Thyroid gland (tissue), 4 donors: ENCODE measurements around the gene LRRC8B. TPM values are rescaled to one million over a fixed set of nuclear protein-coding genes. Genes with fewer than 3 reads are reported as not detected.

Source experiments
- DNase-seq, 2 donors: peaks; one replicate each; pipeline ENCODE4 v3.0.0-alpha.2; 2019
- H3K27ac ChIP-seq, 3 donors: fragments of 200-600 bp; sonication (generic); 1 replicate in 2 of 3; 2 replicates in 1 of 3; pipeline ENCODE4 v1.5.1; 2016 to 2019; ENCODE audit warnings: mild to moderate bottlenecking in 1 of 3, moderate library complexity in 1 of 3
- H3K27me3 ChIP-seq: fragments of 200-600 bp; sonication (generic); one replicate; pipeline ENCODE4 v1.5.1; 2019
- H3K36me3 ChIP-seq, 2 donors: fragments of 200-600 bp; sonication (generic); one replicate each; pipeline ENCODE4 v1.5.1; 2016 to 2019
- H3K4me1 ChIP-seq, 2 donors: fragments of 200-600 bp; sonication (generic); one replicate each; pipeline ENCODE4 v1.5.1; 2017 to 2019
- H3K4me3 ChIP-seq, 3 donors: fragments of 200-600 bp; sonication (generic); replicated peaks in 1 of 3; 1 replicate in 2 of 3; 2 replicates in 1 of 3; pipeline ENCODE4 v1.5.1; 2016; ENCODE audit warnings: mild to moderate bottlenecking in 1 of 3
- H3K9me3 ChIP-seq: fragments of 200-600 bp; sonication (generic); one replicate; pipeline ENCODE4 v1.5.1; 2017
- CTCF ChIP-seq, 6 experiments: fragments of 200-600 bp in 3 of 6; fragments of 450-650 bp in 3 of 6; sonication (generic) in 3 of 6; IDR thresholded peaks; one replicate each; pipeline ENCODE4 v1.5.1; 2016 to 2019; ENCODE audit warnings: antibody characterized with exemption in 6 of 6, mild to moderate bottlenecking in 2 of 6, inconsistent platforms in 1 of 6, moderate library complexity in 1 of 6
- POLR2A ChIP-seq, 2 donors: fragments of 450-650 bp; IDR thresholded peaks; one replicate each; pipeline ENCODE4 v1.6.1; 2017; ENCODE audit warnings: antibody characterized with exemption in 2 of 2, mild to moderate bottlenecking in 2 of 2, moderate library complexity in 1 of 2
- WGBS, 2 donors: methylation state at CpG; one replicate each; pipeline ENCODE4 v1.1.5; 2017; 5-methylcytosine and 5-hydroxymethylcytosine counted together
- intact Hi-C: fragments of 100-400 bp; cut with DNase I; formaldehyde crosslinking; loops from one replicate; pipeline ENCODE4 v1.15.1; 2023
- total RNA-seq, 4 donors: library from RNA; depleted of rRNA; stranded (reverse); fragments of >200 nt; gene quantifications; one replicate each; pipeline ENCODE4 v1.2.3, GENCODE V29; 2016

The LRRC8B gene
- total RNA-seq, 4 donors from 2014 or later = 11.5 to 27.8 (median 24.4) TPM

- Histone ChIP-seq H3K9me3 (no peaks in the 10 kb centered on the region), H3K4me1 (no peaks in the 10 kb centered on the region), H3K4me3 (no peak overlapping the region), H3K36me3 (no peaks in the 10 kb centered on the region), H3K27me3 (no peaks in the 10 kb centered on the region), H3K27ac (no peak overlapping the region)
- intact Hi-C loops = no loop called here
- 94 to 97% methylated on average over 1 of the region's 1 CpG for WGBS, 2 donors
- no peak for DNase-seq
- TF ChIP-seq CTCF (IDR thresholded peaks at IDR 0.05) = no peak
- TF ChIP-seq POLR2A (IDR thresholded peaks at IDR 0.05) = no peak
Measured at GRCh38 chr1:89553157-89553556, 28.5 kb downstream of the LRRC8B start.

GRCh38 chr1:89555550-89555949 lies 30.9 kb downstream of the LRRC8B start:
- Histone ChIP-seq H3K4me3 (no peak overlapping the region), H3K27me3 (no peaks in the 10 kb centered on the region), H3K9me3 (no peaks in the 10 kb centered on the region), H3K36me3 (no peaks in the 10 kb centered on the region), H3K4me1 (no peaks in the 10 kb centered on the region), H3K27ac (no peak overlapping the region)
- WGBS, 2 donors = 76 to 80% methylated on average over 2 of the region's 2 CpGs
- intact Hi-C loops = no loop called here
- DNase-seq = no peak
- TF ChIP-seq POLR2A (IDR thresholded peaks at IDR 0.05) = no peak
- no peak for TF ChIP-seq CTCF (IDR thresholded peaks at IDR 0.05)

GRCh38 chr1:89556726-89557444 lies 32.3 kb downstream of the LRRC8B start:
- Histone ChIP-seq H3K36me3 (no peaks in the 10 kb centered on the region), H3K4me1 (no peaks in the 10 kb centered on the region), H3K27me3 (no peaks in the 10 kb centered on the region), H3K9me3 (no peaks in the 10 kb centered on the region), H3K4me3 (no peak overlapping the region), H3K27ac (no peak overlapping the region)
- intact Hi-C loops = no loop called here
- DNase-seq = no peak
- 91 to 92% methylated on average over 3 of the region's 3 CpGs for WGBS, 2 donors
- TF ChIP-seq CTCF (IDR thresholded peaks at IDR 0.05) = no peak
- TF ChIP-seq POLR2A (IDR thresholded peaks at IDR 0.05) = no peak

- Histone ChIP-seq H3K27me3 (no peaks in the 10 kb centered on the region), H3K36me3 (no peaks in the 10 kb centered on the region), H3K4me1 (no peaks in the 10 kb centered on the region), H3K9me3 (no peaks in the 10 kb centered on the region), H3K27ac (no peak overlapping the region), H3K4me3 (no peak overlapping the region)
- DNase-seq = no peak
- intact Hi-C loops = no loop called here
- WGBS, 2 donors = 95 to 96% methylated on average over 3 of the region's 3 CpGs
- TF ChIP-seq POLR2A (IDR thresholded peaks at IDR 0.05) (no peak), CTCF (IDR thresholded peaks at IDR 0.05) (no peak)
Measured at GRCh38 chr1:89557445-89557825, 32.8 kb downstream of the LRRC8B start.

GRCh38 chr1:89557956-89558355 lies 33.3 kb downstream of the LRRC8B start:
- Histone ChIP-seq H3K27me3 (no peaks in the 10 kb centered on the region), H3K4me3 (no peak overlapping the region), H3K9me3 (no peaks in the 10 kb centered on the region), H3K36me3 (no peaks in the 10 kb centered on the region), H3K27ac (no peak overlapping the region), H3K4me1 (no peaks in the 10 kb centered on the region)
- intact Hi-C loops = no loop called here
- TF ChIP-seq POLR2A (IDR thresholded peaks at IDR 0.05) (no peak), CTCF (IDR thresholded peaks at IDR 0.05) (no peak)
- no peak for DNase-seq
- 94 to 100% methylated on average over 1 of the region's 1 CpG for WGBS, 2 donors
